Gastrocnemius medialis (tissue), 4 donors: Measurements from ENCODE around the gene MINDY4. TPM values are rescaled to one million over a fixed set of nuclear protein-coding genes. Genes with fewer than 3 reads are reported as not detected.

Experiments used
- ATAC-seq, 2 donors: fragments of 150-250 bp; one replicate each; pipeline ENCODE4 v1.9.1; 2016
- DNase-seq, 2 donors: peaks; one replicate each; pipeline ENCODE4 v3.0.0-alpha.2; 2019
- H3K27ac ChIP-seq, 4 donors: fragments of 200-600 bp; sonication (generic); 1 replicate in 1 of 4; 2 replicates in 3 of 4; pipeline ENCODE4 v1.5.1; 2016 to 2018; ENCODE audit warnings: mild to moderate bottlenecking in 2 of 4, moderate library complexity in 1 of 4
- H3K27me3 ChIP-seq, 3 donors: fragments of 200-600 bp; sonication (generic) in 2 of 3; 1 replicate in 1 of 3; 2 replicates in 2 of 3; pipeline versions ENCODE4 v1.5.1 to v1.6.0; 2016 to 2019; ENCODE audit warnings: mild to moderate bottlenecking in 1 of 3, moderate library complexity in 1 of 3
- H3K36me3 ChIP-seq, 2 donors: fragments of 200-600 bp; sonication (generic) in 1 of 2; one replicate each; pipeline ENCODE4 v1.5.1; 2017 to 2018
- H3K4me1 ChIP-seq, 2 donors: fragments of 200-600 bp; sonication (generic) in 1 of 2; one replicate each; pipeline ENCODE4 v1.5.1; 2016 to 2017; ENCODE audit warnings: mild to moderate bottlenecking in 2 of 2
- H3K4me3 ChIP-seq, 4 donors: fragments of 200-600 bp; sonication (generic) in 3 of 4; 1 replicate in 1 of 4; 2 replicates in 3 of 4; pipeline ENCODE4 v1.5.1; 2016 to 2019; ENCODE audit warnings: mild to moderate bottlenecking in 2 of 4
- H3K9me3 ChIP-seq, 3 donors: fragments of 200-600 bp; sonication (generic) in 2 of 3; 1 replicate in 1 of 3; 2 replicates in 2 of 3; pipeline ENCODE4 v1.5.1; 2016 to 2019
- CTCF ChIP-seq, 5 experiments: fragments of 450-650 bp in 3 of 5; fragments of 200-600 bp in 2 of 5; sonication (generic) in 2 of 5; IDR thresholded peaks in 4 of 5; conservative IDR thresholded peaks in 1 of 5; 1 replicate in 4 of 5; 2 replicates in 1 of 5; pipeline ENCODE4 v1.5.1; 2016 to 2019; ENCODE audit warnings: antibody characterized with exemption in 5 of 5, mild to moderate bottlenecking in 3 of 5, moderate library complexity in 3 of 5
- POLR2A ChIP-seq, 2 donors: fragments of 450-650 bp; IDR thresholded peaks; one replicate each; pipeline ENCODE4 v1.6.1; 2017; ENCODE audit warnings: antibody characterized with exemption in 2 of 2, mild to moderate bottlenecking in 2 of 2, moderate library complexity in 2 of 2
- in situ Hi-C, 4 donors: fragments of 200-750 bp; cut with MboI; loops; one replicate each; pipeline versions ENCODE4 v1.15.0 to v1.8.0; 2017; ENCODE audit warnings: low sequenced_read_pairs in 4 of 4
- intact Hi-C: fragments of 100-400 bp; cut with DNase I; formaldehyde crosslinking; loops from one replicate; pipeline ENCODE4 v1.15.1; 2023; ENCODE audit warnings: low total_unique reads
- total RNA-seq, 4 donors: library from RNA; depleted of rRNA; stranded (reverse); fragments of >200 nt; gene quantifications; one replicate each; pipeline versions ENCODE4 v1.1.0 to v1.2.3, GENCODE V29; 2016

MINDY4 gene
- total RNA-seq, 4 donors from 2014 or later: 1.4 to 4.3 (median 3.0) TPM

DNA sequence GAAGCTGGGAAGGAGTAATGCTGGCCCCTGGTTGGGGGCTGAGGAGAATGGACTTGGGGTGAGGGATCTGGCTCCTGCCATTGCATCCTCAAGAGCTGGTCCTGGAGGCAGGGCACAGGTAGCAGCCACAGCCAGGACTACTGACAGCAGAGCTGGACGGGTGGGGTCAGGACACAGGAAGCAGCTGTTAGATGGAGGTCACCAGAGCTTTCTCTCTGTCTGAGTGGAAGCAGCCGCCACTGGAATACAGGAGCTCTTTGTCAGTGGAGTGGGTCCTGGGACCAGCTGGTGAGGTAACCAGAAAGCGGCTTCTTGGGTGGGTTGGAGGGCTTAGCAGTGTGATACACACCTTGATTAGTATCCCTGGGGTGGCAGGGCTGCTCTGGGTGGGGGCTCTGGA lies 82.4 kb downstream of the MINDY4 start:
- intact Hi-C loops: no loop called here
- Histone ChIP-seq H3K36me3 (no peaks in the 10 kb centered on the region), H3K27me3 (no peaks in the 10 kb centered on the region), H3K9me3 (no peaks in the 10 kb centered on the region), H3K27ac (no peak overlapping the region), H3K4me3 (no peak overlapping the region), H3K4me1 (peaks cover 0 to 3% of the 10 kb centered on the region in 2 donors)
- in situ Hi-C loops: no loop called here
- no peak for DNase-seq
- no peak for TF ChIP-seq POLR2A (IDR thresholded peaks at IDR 0.05)
- no peak for TF ChIP-seq CTCF (IDR thresholded peaks at IDR 0.05 in 4 of 5, conservative IDR thresholded peaks at IDR 0.05 in 1 of 5)
- ATAC-seq: no peak

DNA sequence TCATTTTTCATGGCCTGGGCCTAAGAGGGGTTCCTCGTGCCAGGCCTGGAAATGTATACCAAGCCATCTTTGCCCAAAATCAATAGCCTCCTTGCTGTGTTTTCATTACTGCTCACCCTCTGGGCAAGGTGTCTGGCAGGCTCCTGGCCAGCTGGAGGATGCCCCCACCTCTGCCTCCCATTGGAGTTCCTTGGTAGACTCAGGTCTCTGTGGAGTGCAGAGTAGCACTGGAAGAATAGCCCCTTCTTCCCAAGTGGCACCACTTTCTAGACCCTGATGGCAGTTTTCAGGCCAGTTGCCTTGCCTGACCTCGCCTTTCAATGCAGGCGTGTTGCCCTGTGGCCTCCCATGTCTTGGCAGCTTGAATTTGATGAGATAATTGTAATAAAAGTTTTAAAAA lies 84.7 kb downstream of the MINDY4 start:
- Histone ChIP-seq H3K4me3 (no peak overlapping the region), H3K9me3 (no peaks in the 10 kb centered on the region), H3K27ac (no peak overlapping the region), H3K36me3 (no peaks in the 10 kb centered on the region), H3K27me3 (no peaks in the 10 kb centered on the region), H3K4me1 (no peaks in the 10 kb centered on the region)
- TF ChIP-seq CTCF (IDR thresholded peaks at IDR 0.05 in 4 of 5, conservative IDR thresholded peaks at IDR 0.05 in 1 of 5): no peak
- in situ Hi-C loops: no loop called here
- ATAC-seq (no peak), DNase-seq (no peak)
- intact Hi-C loops: no loop called here

DNA sequence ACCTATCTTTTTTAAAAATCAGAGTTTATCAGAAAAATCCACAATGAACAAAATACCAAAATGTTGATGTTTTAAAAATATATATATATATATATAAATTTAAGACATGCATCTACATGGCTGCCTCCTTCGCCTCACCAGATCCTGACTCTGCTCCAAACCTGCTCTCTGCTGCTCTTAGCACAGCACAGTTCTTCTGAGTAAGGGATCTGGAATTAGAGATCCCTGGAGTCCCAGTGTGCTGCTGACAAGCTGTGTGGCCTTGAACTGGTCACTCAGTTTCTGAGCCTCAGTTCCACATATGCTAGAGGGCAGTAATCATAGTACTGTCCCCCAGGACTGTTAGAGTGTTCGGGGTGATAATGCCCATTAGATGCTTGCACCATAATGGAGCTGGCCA lies 87.4 kb downstream of the MINDY4 start:
- no peak overlapping the region for H3K27ac ChIP-seq
- H3K4me1 ChIP-seq: peaks cover 0 to 4% of the 10 kb centered on the region in 2 donors
- no peaks in the 10 kb centered on the region for H3K27me3 ChIP-seq
- no peak for DNase-seq
- H3K9me3 ChIP-seq: no peaks in the 10 kb centered on the region
- no peaks in the 10 kb centered on the region for H3K36me3 ChIP-seq
- in situ Hi-C loops: no loop called here
- intact Hi-C loops: no loop called here
- no peak for ATAC-seq
- no peak overlapping the region for H3K4me3 ChIP-seq
- TF ChIP-seq CTCF (IDR thresholded peaks at IDR 0.05 in 4 of 5, conservative IDR thresholded peaks at IDR 0.05 in 1 of 5) (no peak), POLR2A (IDR thresholded peaks at IDR 0.05) (no peak)

- intact Hi-C loops: no loop called here
- TF ChIP-seq CTCF (IDR thresholded peaks at IDR 0.05 in 4 of 5, conservative IDR thresholded peaks at IDR 0.05 in 1 of 5): no peak
- TF ChIP-seq POLR2A (IDR thresholded peaks at IDR 0.05): no peak
- ATAC-seq (no peak), DNase-seq (no peak)
- H3K9me3 ChIP-seq: no peaks in the 10 kb centered on the region
- H3K27me3 ChIP-seq: no peaks in the 10 kb centered on the region
- H3K27ac ChIP-seq: no peak overlapping the region
- peaks cover 0 to 7% of the 10 kb centered on the region in 2 donors for H3K4me1 ChIP-seq
- in situ Hi-C loops: no loop called here
- no peak overlapping the region for H3K4me3 ChIP-seq
- H3K36me3 ChIP-seq: no peaks in the 10 kb centered on the region
These were observed 88.2 kb downstream of the MINDY4 start for GRCh38 chr7:30859202-30859939.
